ENCODE results near the gene ABCG1.

Gene ABCG1

GRCh38 chr21:42296501-42296900 lies 77.6 kb downstream of the ABCG1 start:
- Histone ChIP-seq H4K20me1 (ENCODE audit: insufficient read depth, low read length) (no peaks in the 10 kb centered on the region), H3K27ac (ENCODE audit: low read length) (no peak overlapping the region), H3K9me2 (replicated peaks; ENCODE audit: insufficient read depth, low read length) (no peaks in the 10 kb centered on the region), H3K79me2 (ENCODE audit: low read length) (no peaks in the 10 kb centered on the region), H3K4me2 (ENCODE audit: low read depth, low read length) (no peak overlapping the region), H3K9ac (ENCODE audit: low read length) (no peak overlapping the region), H2AFZ (ENCODE audit: low read length) (no peak overlapping the region), H3K36me3 (replicated peaks; ENCODE audit: insufficient read depth, low read length) (no peaks in the 10 kb centered on the region), H3K4me1 (ENCODE audit: low read length) (no peaks in the 10 kb centered on the region), H3F3A (ENCODE audit: insufficient read depth, low read length) (no peaks in the 10 kb centered on the region; the same call in 1 of the 2 replicates), H3K4me3 (ENCODE audit: low read length) (no peak overlapping the region), H3K9me3 (replicated peaks; ENCODE audit: insufficient read depth, low read length) (no peaks in the 10 kb centered on the region), H3K27me3 (replicated peaks; ENCODE audit: insufficient read depth, low read length) (peaks cover 66% of the 10 kb centered on the region)
- no peak for DNase-seq
- TF ChIP-seq CTCF (IDR thresholded peaks at IDR 0.05; ENCODE audit: low read length) (no peak), EZH2phosphoT487 (IDR thresholded peaks at IDR 0.05; ENCODE audit: low read length) (no peak), EZH2 (optimal IDR thresholded peaks at IDR 0.05; ENCODE audit: low read depth, low read length) (no peak)

- Histone ChIP-seq H3K9ac (ENCODE audit: low read length) (no peak overlapping the region), H3K27ac (ENCODE audit: low read length) (no peak overlapping the region), H3K9me2 (replicated peaks; ENCODE audit: insufficient read depth, low read length) (no peaks in the 10 kb centered on the region), H2AFZ (ENCODE audit: low read length) (no peak overlapping the region), H3K4me1 (ENCODE audit: low read length) (no peaks in the 10 kb centered on the region), H3K9me3 (replicated peaks; ENCODE audit: insufficient read depth, low read length) (no peaks in the 10 kb centered on the region), H3F3A (ENCODE audit: insufficient read depth, low read length) (no peaks in the 10 kb centered on the region; the same call in 1 of the 2 replicates), H3K4me2 (ENCODE audit: low read depth, low read length) (no peak overlapping the region), H3K79me2 (ENCODE audit: low read length) (no peaks in the 10 kb centered on the region), H3K4me3 (ENCODE audit: low read length) (no peak overlapping the region), H4K20me1 (ENCODE audit: insufficient read depth, low read length) (no peaks in the 10 kb centered on the region), H3K36me3 (replicated peaks; ENCODE audit: insufficient read depth, low read length) (no peaks in the 10 kb centered on the region), H3K27me3 (replicated peaks; ENCODE audit: insufficient read depth, low read length) (peaks cover 71% of the 10 kb centered on the region)
- no peak for TF ChIP-seq CTCF (IDR thresholded peaks at IDR 0.05; ENCODE audit: low read length)
- no peak for TF ChIP-seq EZH2 (optimal IDR thresholded peaks at IDR 0.05; ENCODE audit: low read depth, low read length)
- TF ChIP-seq EZH2phosphoT487 (IDR thresholded peaks at IDR 0.05; ENCODE audit: low read length), result no peak
- DNase-seq, result no peak
These were observed 78.4 kb downstream of the ABCG1 start for GRCh38 chr21:42297377-42297776.

GRCh38 chr21:42298237-42298636 lies 79.3 kb downstream of the ABCG1 start:
- Histone ChIP-seq H2AFZ (ENCODE audit: low read length) (no peak overlapping the region), H3K9me3 (replicated peaks; ENCODE audit: insufficient read depth, low read length) (no peaks in the 10 kb centered on the region), H3K9ac (ENCODE audit: low read length) (no peak overlapping the region), H3F3A (ENCODE audit: insufficient read depth, low read length) (no peaks in the 10 kb centered on the region; the same call in 1 of the 2 replicates), H3K4me2 (ENCODE audit: low read depth, low read length) (no peak overlapping the region), H3K27ac (ENCODE audit: low read length) (no peak overlapping the region), H3K27me3 (replicated peaks; ENCODE audit: insufficient read depth, low read length) (peaks cover 80% of the 10 kb centered on the region), H3K9me2 (replicated peaks; ENCODE audit: insufficient read depth, low read length) (no peaks in the 10 kb centered on the region), H3K36me3 (replicated peaks; ENCODE audit: insufficient read depth, low read length) (no peaks in the 10 kb centered on the region), H3K79me2 (ENCODE audit: low read length) (no peaks in the 10 kb centered on the region), H4K20me1 (ENCODE audit: insufficient read depth, low read length) (no peaks in the 10 kb centered on the region), H3K4me1 (ENCODE audit: low read length) (no peaks in the 10 kb centered on the region), H3K4me3 (ENCODE audit: low read length) (no peak overlapping the region)
- DNase-seq, result no peak
- TF ChIP-seq CTCF (IDR thresholded peaks at IDR 0.05; ENCODE audit: low read length), result no peak
